ENCODE results near the gene MAOA.

Gene MAOA

GRCh38 chrX:43693602-43694406, 37.7 kb downstream of the MAOA start:
- Histone ChIP-seq H3K4me3 (ENCODE audit: low read depth, low read length) (no peak overlapping the region), H3K27ac (ENCODE audit: extremely low read depth, low read depth, low read length) (no peak overlapping the region), H3K36me3 (ENCODE audit: control insufficient read depth in 2 of 2, insufficient read depth in 1 of 2, low read length in 2 of 2) (no peaks in the 10 kb centered on the region), H3K9me3 (ENCODE audit: control insufficient read depth, insufficient read depth, low read depth, low read length) (no peaks in the 10 kb centered on the region), H3K4me1 (ENCODE audit: control insufficient read depth, insufficient read depth, low read length) (0 out of 2 replicates have a peak, but pooled peaks cover 2% of the 10 kb centered on the region)
- CTCF ChIA-PET, result no interaction called here
- TF ChIP-seq ZNF426 (tag by site-specific recombination; IDR thresholded peaks at IDR 0.05), result no peak
- no peak for TF ChIP-seq KLF7 (tag by site-specific recombination; IDR thresholded peaks at IDR 0.05; ENCODE audit: borderline replicate concordance)
- no peak for TF ChIP-seq ZNF324 (tag by site-specific recombination; IDR thresholded peaks at IDR 0.05)
- no peak for TF ChIP-seq ZNF292 (tag by site-specific recombination; IDR thresholded peaks at IDR 0.05; ENCODE audit: borderline replicate concordance, low read depth)
- TF ChIP-seq ZNF148 (tag by site-specific recombination; IDR thresholded peaks at IDR 0.05; ENCODE audit: borderline replicate concordance), result no peak
- TF ChIP-seq ZNF664 (tag by site-specific recombination; IDR thresholded peaks at IDR 0.05), result no peak
- TF ChIP-seq ZNF639 (tag by site-specific recombination; IDR thresholded peaks at IDR 0.05), result no peak
- POLR2A ChIA-PET, result no interaction called here

- POLR2A ChIA-PET, result no interaction called here
Measured at GRCh38 chrX:43699475-43699874, 43.4 kb downstream of the MAOA start.

More at GRCh38 chrX:43699475-43699874, 43.4 kb downstream of the MAOA start:
- CTCF ChIA-PET, result no interaction called here
- no peak overlapping the region for H3K4me3 ChIP-seq (ENCODE audit: low read depth, low read length)
- no peaks in the 10 kb centered on the region for H3K9me3 ChIP-seq (ENCODE audit: control insufficient read depth, insufficient read depth, low read depth, low read length)
- H3K36me3 ChIP-seq (ENCODE audit: control insufficient read depth in 2 of 2, insufficient read depth in 1 of 2, low read length in 2 of 2), result no peaks in the 10 kb centered on the region
- no peak overlapping the region for H3K27ac ChIP-seq (ENCODE audit: extremely low read depth, low read depth, low read length)
- peaks cover 19% of the 10 kb centered on the region; the same call in 1 of the 2 replicates for H3K4me1 ChIP-seq (ENCODE audit: control insufficient read depth, insufficient read depth, low read length)
- TF ChIP-seq ZNF610 (tag by site-specific recombination; IDR thresholded peaks at IDR 0.05; ENCODE audit: borderline replicate concordance) (no peak), AEBP2 (tag by site-specific recombination; IDR thresholded peaks at IDR 0.05; ENCODE audit: borderline replicate concordance) (no peak), ZNF626 (tag by site-specific recombination; IDR thresholded peaks at IDR 0.05) (no peak), ZNF639 (tag by site-specific recombination; IDR thresholded peaks at IDR 0.05) (no peak), ZNF266 (tag by site-specific recombination; IDR thresholded peaks at IDR 0.05; ENCODE audit: low read depth) (no peak), ZNF670 (tag by site-specific recombination; IDR thresholded peaks at IDR 0.05; ENCODE audit: low read depth) (no peak), ZNF16 (tag by site-specific recombination; IDR thresholded peaks at IDR 0.05; ENCODE audit: low read depth) (no peak)
